Measurements from ENCODE around the gene AACS.
"Not testable (repeated sequence)": the region's sequence is repeated elsewhere in the genome, so short reads cannot be mapped to it uniquely, and the experiment has no call there.

Gene AACS

DNA sequence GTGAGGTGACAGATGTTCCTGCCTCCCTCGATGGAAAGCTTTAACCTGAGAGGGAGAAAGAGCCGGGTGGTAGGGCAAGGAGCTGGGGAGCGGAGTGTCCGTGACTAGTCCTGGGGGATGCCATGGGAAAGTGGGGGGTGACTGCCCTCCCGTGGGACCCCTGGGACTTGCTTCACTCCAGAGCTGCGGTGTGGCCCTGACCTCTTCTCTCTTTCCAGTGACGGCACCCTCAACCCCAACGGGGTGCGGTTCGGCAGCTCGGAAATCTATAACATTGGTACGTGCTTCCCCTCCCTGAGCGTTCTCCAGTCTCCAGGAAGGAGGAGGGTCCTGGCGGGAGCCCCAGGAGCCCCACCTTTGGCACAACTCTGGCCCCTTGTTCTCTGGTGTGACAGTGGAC is 69.3 kb downstream of the AACS start:
- H3K27ac Mint-ChIP-seq = no peak overlapping the region
- no peaks in the 10 kb centered on the region for H3K4me1 Mint-ChIP-seq
- no peaks in the 10 kb centered on the region for H3K9me3 Mint-ChIP-seq
- H3K27me3 Mint-ChIP-seq = no peaks in the 10 kb centered on the region
- ATAC-seq (no peak), DNase-seq (no peak)
- H3K36me3 Mint-ChIP-seq (ENCODE audit: low read depth) = peaks cover 4% of the 10 kb centered on the region
- no peak overlapping the region for H3K4me3 Mint-ChIP-seq

DNA sequence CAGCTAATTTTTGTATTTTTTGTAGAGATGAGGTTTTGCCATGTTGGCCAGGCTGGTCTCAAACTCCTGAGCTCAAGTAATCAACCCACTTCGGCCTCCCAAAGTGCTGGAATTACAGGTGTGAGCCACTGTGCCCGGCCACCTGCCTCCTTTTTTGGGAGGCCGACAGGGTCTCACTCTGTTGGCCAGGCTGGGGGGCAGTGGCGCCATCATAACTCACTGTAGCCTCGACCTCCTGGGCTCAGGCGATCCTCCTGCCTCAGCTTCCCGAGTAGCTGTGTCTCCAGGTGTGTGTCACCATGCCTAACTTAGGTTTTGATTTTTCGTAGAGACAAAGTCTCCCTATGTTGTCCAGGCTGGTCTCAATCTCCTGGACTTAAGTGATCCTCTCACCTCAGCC is 70.7 kb downstream of the AACS start:
- DNase-seq (no peak), ATAC-seq (no peak)
- Mint-ChIP-seq H3K27me3 (no peaks in the 10 kb centered on the region), H3K27ac (no peak overlapping the region), H3K4me1 (no peaks in the 10 kb centered on the region), H3K4me3 (no peak overlapping the region), H3K9me3 (no peaks in the 10 kb centered on the region), H3K36me3 (ENCODE audit: low read depth) (peaks cover under 1% of the 10 kb centered on the region)

DNA sequence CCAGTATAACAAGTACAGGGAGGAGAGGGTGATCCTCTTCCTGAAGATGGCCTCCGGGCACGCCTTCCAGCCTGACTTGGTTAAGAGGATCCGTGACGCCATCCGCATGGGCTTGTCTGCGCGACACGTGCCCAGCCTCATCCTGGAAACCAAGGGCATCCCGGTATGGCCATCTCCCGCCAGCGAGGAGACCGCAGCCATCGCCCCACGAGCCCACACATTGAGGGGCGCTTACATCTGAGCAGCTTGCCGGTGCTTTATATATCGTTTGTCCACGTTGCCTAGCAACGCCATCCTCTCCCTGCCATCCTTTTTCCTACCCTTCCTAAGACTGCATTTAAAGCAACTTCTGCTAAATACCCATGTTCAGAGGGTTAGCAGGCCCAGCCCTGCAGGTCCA is 71.5 kb downstream of the AACS start:
- Mint-ChIP-seq H3K4me1 (no peaks in the 10 kb centered on the region), H3K4me3 (no peak overlapping the region), H3K36me3 (ENCODE audit: low read depth) (no peaks in the 10 kb centered on the region), H3K9me3 (no peaks in the 10 kb centered on the region), H3K27ac (no peak overlapping the region), H3K27me3 (no peaks in the 10 kb centered on the region)
- no peak for DNase-seq
- no peak for ATAC-seq

DNA sequence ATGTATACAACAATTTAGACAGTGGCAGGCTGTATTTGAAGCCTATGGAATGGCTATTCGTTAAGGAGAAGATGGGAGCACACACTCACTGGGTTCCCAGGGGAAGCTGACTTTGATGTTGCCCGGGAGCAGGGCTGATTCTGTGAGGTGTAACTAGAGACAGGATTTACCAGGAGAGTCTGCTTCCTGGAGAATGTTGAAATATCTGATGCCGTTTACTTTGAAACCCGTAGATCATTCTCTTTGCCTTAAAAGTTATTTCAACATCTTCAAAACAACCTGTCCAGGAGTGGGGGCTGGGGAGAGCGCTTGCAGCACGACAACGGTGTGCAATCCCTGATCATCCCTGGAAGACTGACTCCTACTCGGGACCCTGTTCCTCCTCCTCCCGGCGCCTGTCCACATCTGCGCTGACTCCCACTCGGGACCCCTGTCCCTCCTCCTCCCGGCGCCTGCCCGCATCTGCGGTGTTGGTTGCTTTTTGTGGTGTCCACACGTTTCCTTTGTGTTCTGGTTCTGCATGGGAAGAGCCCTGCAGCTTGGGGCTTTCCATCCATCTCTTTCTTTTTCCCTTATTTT is 72.6 kb downstream of the AACS start:
- Mint-ChIP-seq H3K4me3 (no peak overlapping the region), H3K4me1 (no peaks in the 10 kb centered on the region), H3K27me3 (no peaks in the 10 kb centered on the region), H3K27ac (no peak overlapping the region), H3K9me3 (no peaks in the 10 kb centered on the region), H3K36me3 (ENCODE audit: low read depth) (no peaks in the 10 kb centered on the region)
- DNase-seq (no peak), ATAC-seq (no peak)

DNA sequence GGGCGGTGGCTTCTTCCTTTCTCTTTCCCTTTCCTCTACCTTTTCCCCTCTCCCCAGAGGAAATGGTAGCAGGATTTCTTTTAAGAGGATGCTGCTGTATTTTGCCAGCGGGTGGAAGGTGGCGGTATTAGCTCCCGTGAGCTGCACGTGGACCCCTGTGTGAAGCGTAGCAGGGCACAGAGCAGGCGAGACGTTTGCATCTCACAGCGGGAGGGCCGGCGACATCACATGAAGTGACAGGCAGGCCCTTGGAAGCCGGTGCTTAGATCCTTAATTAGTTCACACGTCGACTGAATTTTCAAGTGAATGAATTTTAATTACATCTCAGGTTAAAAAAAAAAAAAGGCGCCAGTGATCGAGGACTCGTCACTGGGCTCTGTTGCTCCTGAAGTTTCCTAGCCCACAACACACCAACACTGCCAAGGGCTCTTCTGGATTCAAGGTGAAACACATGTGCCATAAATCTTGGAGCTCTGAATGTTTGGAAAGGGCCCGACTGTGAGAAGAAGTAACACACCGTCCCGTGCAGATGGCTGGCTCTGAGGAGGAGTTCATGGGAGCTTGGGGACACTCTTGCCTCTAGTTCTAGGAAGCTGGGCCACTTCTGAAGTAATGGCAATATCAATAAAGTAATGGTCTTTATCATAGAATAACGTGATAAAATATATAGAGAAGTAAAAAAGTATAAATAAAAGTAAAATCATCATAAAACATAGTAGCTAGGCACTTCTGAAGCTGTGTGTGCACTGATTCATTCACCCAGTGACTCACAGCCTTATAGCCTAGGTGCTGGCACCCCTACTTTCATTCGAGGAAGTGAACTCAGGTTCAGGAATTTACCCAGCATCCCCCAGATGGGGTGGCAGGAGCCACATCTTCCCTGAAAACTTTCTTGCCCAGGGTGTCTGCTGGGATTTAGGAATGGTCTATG is 75.3 kb downstream of the AACS start:
- Mint-ChIP-seq H3K27ac (no peak overlapping the region), H3K4me3 (no peak overlapping the region), H3K36me3 (ENCODE audit: low read depth) (no peaks in the 10 kb centered on the region), H3K9me3 (no peaks in the 10 kb centered on the region), H3K4me1 (no peaks in the 10 kb centered on the region), H3K27me3 (no peaks in the 10 kb centered on the region)
- DNase-seq = no peak
- no peak for ATAC-seq

DNA sequence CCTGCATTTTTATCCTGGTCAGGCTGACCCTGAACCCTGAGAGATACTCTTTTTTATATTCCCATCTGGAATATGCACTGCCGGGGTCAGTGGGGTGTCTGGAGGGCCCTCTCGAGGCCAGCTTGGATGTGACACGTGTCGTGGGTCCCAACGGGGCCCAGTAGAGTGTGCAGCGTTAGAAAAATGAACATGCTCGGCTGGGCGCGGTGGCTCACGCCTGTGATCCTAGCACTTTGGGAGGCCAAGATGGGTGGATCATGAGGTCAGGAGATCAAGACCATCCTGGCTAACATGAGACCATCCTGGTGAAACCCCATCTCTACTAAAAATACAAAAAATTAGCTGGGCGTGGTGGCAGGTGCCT is 76.0 kb downstream of the AACS start:
- not testable (repeated sequence) for H3K27me3 Mint-ChIP-seq; DNase-seq; ATAC-seq; H3K27ac Mint-ChIP-seq; H3K4me1 Mint-ChIP-seq; H3K36me3 Mint-ChIP-seq (ENCODE audit: low read depth); H3K9me3 Mint-ChIP-seq; H3K4me3 Mint-ChIP-seq

DNA sequence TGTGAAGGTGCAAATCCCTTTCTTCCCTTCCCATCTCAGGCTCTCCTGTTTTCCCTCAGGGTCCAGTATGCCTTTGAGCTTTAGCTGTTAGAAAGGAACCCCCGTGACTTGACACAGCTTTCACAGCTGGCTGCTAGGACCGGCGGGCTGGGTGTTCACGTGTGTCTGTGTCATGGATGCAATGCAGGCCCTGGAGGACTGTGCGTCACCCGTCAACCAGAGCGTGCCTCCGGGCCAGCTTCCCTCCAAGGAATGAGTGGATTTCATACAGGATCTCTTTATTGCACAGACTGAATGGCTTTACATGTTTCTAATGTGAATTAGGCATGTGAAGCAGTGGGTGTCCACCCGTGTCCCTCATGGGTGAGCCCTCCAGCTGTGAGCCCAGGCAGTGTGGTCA is 77.4 kb downstream of the AACS start:
- no peak overlapping the region for H3K27ac Mint-ChIP-seq
- DNase-seq (no peak), ATAC-seq (no peak)
- no peak overlapping the region for H3K4me3 Mint-ChIP-seq
- no peaks in the 10 kb centered on the region for H3K36me3 Mint-ChIP-seq (ENCODE audit: low read depth)
- no peaks in the 10 kb centered on the region for H3K4me1 Mint-ChIP-seq
- H3K9me3 Mint-ChIP-seq = no peaks in the 10 kb centered on the region
- no peaks in the 10 kb centered on the region for H3K27me3 Mint-ChIP-seq

DNA sequence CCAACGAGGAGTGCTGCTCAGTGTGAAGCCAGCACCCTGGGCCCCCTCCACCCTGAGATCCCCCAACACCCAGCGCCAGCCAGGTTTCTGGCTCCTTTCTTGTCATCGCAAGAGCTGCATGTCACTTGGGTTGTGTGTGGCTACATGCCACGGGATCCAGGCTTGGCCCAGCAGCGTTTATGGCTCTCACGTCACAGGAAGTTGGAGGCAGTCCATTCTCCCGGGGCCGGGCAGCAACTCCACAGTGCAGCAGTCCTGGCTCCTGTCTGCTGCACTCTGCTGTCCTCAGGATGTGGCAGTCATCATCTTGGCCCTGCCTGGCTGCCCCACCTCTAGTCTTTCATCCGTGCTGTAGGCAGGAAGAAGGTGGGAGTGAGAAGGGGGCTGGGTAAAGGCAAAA is 78.3 kb downstream of the AACS start:
- DNase-seq = no peak
- Mint-ChIP-seq H3K27me3 (no peaks in the 10 kb centered on the region), H3K36me3 (ENCODE audit: low read depth) (no peaks in the 10 kb centered on the region), H3K4me3 (no peak overlapping the region), H3K27ac (no peak overlapping the region), H3K9me3 (no peaks in the 10 kb centered on the region), H3K4me1 (no peaks in the 10 kb centered on the region)
- no peak for ATAC-seq

DNA sequence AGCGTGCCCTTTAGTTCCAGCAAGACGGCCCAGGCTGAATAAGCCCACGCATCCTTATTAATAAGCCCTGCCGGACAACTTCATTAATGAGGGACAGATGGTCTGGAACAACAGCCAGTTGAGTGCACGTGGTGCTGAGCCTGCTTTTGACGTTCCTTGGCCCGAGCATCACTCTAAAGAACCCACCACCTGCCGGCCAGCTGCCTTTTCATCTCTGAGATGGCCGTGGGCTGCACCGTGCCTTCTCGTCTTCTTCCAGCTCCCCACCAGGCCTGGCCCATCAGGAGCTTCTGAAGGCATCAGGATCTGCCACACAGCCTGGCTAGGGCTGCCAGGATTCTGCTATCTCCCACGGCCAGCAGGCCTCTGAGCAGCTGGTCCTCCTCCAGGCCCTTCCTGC is 80.0 kb downstream of the AACS start:
- Mint-ChIP-seq H3K4me1 (no peaks in the 10 kb centered on the region), H3K4me3 (no peak overlapping the region), H3K27ac (no peak overlapping the region), H3K36me3 (ENCODE audit: low read depth) (no peaks in the 10 kb centered on the region), H3K9me3 (no peaks in the 10 kb centered on the region), H3K27me3 (no peaks in the 10 kb centered on the region)
- ATAC-seq (no peak), DNase-seq (no peak)

DNA sequence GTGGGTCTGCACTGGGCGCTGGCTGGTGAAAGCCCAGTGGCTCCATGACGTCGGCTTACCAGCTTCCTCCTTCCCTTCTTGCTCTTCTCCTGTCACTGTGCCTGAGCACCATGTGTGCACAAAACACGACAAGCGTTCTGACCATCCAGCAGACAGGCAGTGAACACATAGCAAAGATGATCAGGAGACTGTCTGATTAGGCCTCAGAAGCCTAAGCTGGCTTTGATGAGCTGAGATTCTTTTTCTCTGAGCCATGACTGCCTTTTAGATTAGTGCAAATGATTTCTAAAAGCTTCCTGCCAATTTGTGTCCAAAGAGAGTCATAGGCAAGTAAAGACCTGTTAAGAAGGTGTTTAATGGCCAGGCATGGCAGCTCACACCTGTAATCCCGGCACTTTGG is 83.1 kb downstream of the AACS start:
- Mint-ChIP-seq H3K4me3 (no peak overlapping the region), H3K9me3 (no peaks in the 10 kb centered on the region), H3K36me3 (ENCODE audit: low read depth) (no peaks in the 10 kb centered on the region), H3K4me1 (no peaks in the 10 kb centered on the region), H3K27ac (no peak overlapping the region), H3K27me3 (peaks cover 3% of the 10 kb centered on the region)
- ATAC-seq (no peak), DNase-seq (no peak)

DNA sequence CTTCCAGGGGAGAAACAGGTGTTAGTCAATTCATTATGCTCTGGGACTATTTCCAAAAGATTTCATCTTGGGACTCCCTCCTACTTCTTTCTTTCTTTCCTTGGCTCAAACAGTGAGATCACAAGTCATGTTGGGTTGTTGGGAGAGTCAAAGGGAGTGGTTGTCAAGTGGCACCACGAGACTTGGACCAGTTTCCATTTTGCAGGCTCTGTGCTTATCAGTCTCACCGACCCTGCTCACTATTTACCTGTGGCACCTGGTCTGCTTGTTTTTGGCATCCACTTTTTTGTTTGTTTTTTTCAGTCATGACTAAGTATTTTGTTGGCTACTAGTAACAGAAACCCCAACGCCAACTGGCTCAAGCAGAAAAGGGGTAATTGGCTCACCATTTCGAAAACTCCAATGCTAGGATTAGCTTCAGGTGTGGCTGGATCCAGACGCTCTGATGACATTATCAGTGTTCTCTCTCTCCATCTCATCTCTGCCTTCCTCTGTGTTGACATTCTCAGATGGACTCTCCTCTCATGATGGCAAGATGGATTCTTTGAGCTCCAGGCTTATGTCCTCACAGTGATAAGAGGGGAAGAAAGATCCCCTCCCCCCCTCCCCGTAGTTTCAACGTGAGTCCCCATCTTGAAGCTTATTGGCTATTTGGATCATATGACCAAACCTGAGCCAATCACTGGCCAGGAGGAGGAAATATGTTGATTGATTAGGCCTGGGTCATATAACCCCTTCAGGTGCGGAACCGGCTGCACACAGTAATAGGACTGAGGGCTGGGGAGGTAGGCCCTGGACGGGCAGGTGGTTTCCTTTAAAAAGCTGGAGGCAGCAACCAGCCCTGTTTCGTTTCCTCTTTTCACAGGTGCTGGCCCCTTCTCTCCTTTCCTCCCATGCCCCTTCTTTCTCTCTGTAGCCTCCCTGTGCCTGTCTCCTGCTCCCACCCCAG is 84.2 kb downstream of the AACS start:
- H3K36me3 Mint-ChIP-seq (ENCODE audit: low read depth) = no peaks in the 10 kb centered on the region

DNA sequence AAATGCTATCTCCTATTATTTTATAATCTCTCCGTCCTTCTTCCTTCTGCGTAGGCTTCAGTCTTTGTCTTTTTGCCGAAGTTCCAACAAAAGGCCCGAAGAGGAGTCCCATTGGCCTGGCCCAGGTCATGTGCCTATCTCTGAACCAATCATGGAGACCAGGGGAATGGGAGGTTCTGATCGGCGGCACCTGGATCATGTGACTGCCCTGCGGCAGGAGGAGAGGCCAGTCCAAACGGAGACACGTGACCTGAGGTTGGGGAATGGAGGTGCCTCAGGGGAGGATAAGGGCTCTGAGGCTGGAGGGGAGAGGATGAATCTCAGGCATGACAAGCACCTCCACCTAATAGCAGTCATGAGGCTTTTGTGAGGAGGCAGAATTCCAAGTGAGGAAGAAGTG is 86.0 kb downstream of the AACS start:
- peaks cover 3% of the 10 kb centered on the region for H3K27me3 Mint-ChIP-seq
- ATAC-seq = no peak
- DNase-seq = no peak
- H3K4me3 Mint-ChIP-seq = no peak overlapping the region
- no peaks in the 10 kb centered on the region for H3K9me3 Mint-ChIP-seq
- H3K27ac Mint-ChIP-seq = no peak overlapping the region
- H3K4me1 Mint-ChIP-seq = no peaks in the 10 kb centered on the region
- no peaks in the 10 kb centered on the region for H3K36me3 Mint-ChIP-seq (ENCODE audit: low read depth)

More for the DNA sequence above, 84.2 kb downstream of the AACS start:
- ATAC-seq (no peak), DNase-seq (no peak)
- H3K4me1 Mint-ChIP-seq = no peaks in the 10 kb centered on the region
- no peaks in the 10 kb centered on the region for H3K9me3 Mint-ChIP-seq
- no peak overlapping the region for H3K4me3 Mint-ChIP-seq
- no peak overlapping the region for H3K27ac Mint-ChIP-seq
- H3K27me3 Mint-ChIP-seq = peaks cover 3% of the 10 kb centered on the region

DNA sequence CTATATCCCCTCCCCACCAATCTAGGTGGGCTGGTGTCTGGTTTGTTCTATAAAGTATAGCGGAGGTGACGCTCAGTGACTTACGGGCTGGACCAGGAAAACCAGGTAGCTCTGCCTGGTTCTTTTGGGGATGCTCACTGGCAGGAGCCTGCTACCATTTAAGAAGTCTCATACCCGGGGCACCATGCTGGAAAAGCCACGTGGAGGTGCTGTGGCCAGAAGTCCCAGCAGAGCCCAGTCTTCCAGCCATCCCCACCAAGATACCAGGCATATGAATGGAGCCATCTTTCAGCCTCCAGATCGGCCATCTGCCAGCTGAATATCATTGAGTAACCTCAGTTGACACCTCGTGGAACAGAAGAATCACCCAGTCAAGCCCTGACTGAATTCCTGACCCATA is 87.2 kb downstream of the AACS start:
- DNase-seq (no peak), ATAC-seq (no peak)
- Mint-ChIP-seq H3K27ac (no peak overlapping the region), H3K36me3 (ENCODE audit: low read depth) (no peaks in the 10 kb centered on the region), H3K27me3 (peaks cover 3% of the 10 kb centered on the region), H3K4me1 (no peaks in the 10 kb centered on the region), H3K9me3 (no peaks in the 10 kb centered on the region), H3K4me3 (no peak overlapping the region)

DNA sequence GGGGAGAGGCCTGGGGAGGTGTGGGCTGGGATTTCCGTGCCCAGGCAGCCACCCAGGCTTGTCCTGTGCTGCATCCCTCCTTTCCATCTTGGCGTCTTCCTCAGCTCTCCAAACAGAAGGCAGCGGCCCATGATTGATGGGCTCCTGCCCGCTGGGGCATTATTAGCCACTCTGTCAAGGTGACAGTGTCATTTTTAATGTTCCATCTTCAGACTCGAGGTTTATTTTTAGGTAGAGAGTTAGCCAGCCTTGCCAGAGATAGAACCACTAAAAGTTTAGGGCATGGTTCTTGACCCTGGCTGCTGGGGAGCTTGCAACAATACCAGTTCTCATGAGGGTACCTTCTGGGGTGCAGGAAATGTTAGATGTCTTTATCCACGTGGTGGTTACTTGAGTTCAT is 90.1 kb downstream of the AACS start:
- Mint-ChIP-seq H3K9me3 (no peaks in the 10 kb centered on the region), H3K27me3 (peaks cover 3% of the 10 kb centered on the region), H3K27ac (no peak overlapping the region), H3K36me3 (ENCODE audit: low read depth) (no peaks in the 10 kb centered on the region), H3K4me1 (no peaks in the 10 kb centered on the region), H3K4me3 (no peak overlapping the region)
- ATAC-seq (no peak), DNase-seq (no peak)

DNA sequence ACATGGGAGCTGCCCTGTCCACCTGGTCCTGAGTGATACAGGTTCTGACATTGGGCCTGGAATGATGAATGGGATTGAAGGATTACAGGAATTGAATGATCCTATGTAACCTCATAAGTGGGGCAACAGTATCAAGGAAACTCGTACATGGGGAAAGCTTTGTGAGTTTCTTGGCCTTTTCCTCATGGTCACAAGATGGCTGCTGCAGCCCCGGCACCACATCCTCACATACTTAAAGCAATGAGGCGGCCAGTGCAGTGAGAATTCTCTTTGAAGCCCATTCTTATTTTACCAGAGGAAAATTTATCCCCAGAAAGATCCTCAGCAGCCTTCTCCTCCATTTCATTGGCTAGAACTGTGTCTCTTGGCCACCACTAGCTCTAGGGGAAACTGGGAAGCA is 91.9 kb downstream of the AACS start:
- Mint-ChIP-seq H3K36me3 (ENCODE audit: low read depth) (no peaks in the 10 kb centered on the region), H3K4me3 (no peak overlapping the region), H3K27me3 (no peaks in the 10 kb centered on the region), H3K4me1 (no peaks in the 10 kb centered on the region), H3K9me3 (no peaks in the 10 kb centered on the region), H3K27ac (no peak overlapping the region)
- DNase-seq (no peak), ATAC-seq (no peak)

Measured in activated naive CD8-positive, alpha-beta T cell treated with anti-CD3 and anti-CD28 coated beads, Interleukin-2, amount 50 U/mL, for 24 hours (primary cell).